H1 (cell line): ENCODE measurements around the gene NCAM1. TPM values are rescaled to one million over a fixed set of nuclear protein-coding genes. Genes with fewer than 3 reads are reported as not detected.

ENCODE experiments used
- CTCF ChIA-PET: fragments of 300-600 bp; sonication (Branson Sonifier 250); formaldehyde crosslinking; loops from one replicate; lab custom pipeline; 2021; ENCODE audit not compliant: partially characterized antibody; lab: Charles Lee
- POLR2A ChIA-PET: fragments of 300-600 bp; sonication (Branson Sonifier 250); formaldehyde crosslinking; loops from one replicate; lab custom pipeline; 2021; ENCODE audit warnings: inconsistent platforms; ENCODE audit not compliant: partially characterized antibody; lab: Charles Lee
- DNase-seq, 2 experiments: peaks; one replicate each; pipeline versions ENCODE4 v3.0.0 to v3.0.0-alpha.2; 2010 to 2022; ENCODE audit warnings: low spot score in 2 of 2, low read depth in 1 of 2, mixed read lengths in 1 of 2
- FAIRE-seq: peaks from 2 replicates; lab custom pipeline; 2011; peaks lifted over from hg19 to GRCh38; lab: Jason Lieb, UNC
- H2AFZ ChIP-seq: 2 replicates; pipeline ENCODE4 v1.8.1; 2012; ENCODE audit warnings: low read length, inconsistent platforms
- H2AK5ac ChIP-seq: 2 replicates; pipeline ENCODE4 v1.6.1; 2013; ENCODE audit warnings: low read depth, low read length
- H2BK120ac ChIP-seq: replicated peaks from 2 replicates; pipeline ENCODE3; 2013; ENCODE audit warnings: low read depth, low read length, inconsistent platforms
- H2BK12ac ChIP-seq: 2 replicates; pipeline ENCODE4 v1.6.1; 2013; ENCODE audit warnings: low read depth, low read length
- H2BK15ac ChIP-seq: 2 replicates; pipeline ENCODE4 v1.6.1; 2013; ENCODE audit warnings: low read length
- H2BK20ac ChIP-seq: 2 replicates; pipeline ENCODE4 v1.6.1; 2013; ENCODE audit warnings: low read length
- H2BK5ac ChIP-seq: 2 replicates; pipeline ENCODE4 v1.6.1; 2013; ENCODE audit warnings: low read depth, low read length
- H3K14ac ChIP-seq: 2 replicates; pipeline ENCODE4 v1.6.1; 2013; ENCODE audit warnings: inconsistent platforms; ENCODE audit not compliant: insufficient read length
- H3K18ac ChIP-seq: 2 replicates; pipeline ENCODE4 v1.6.1; 2013; ENCODE audit warnings: low read length; ENCODE audit errors: extremely low read depth
- H3K23ac ChIP-seq: 2 replicates; pipeline ENCODE4 v1.6.1; 2013; ENCODE audit warnings: inconsistent platforms; ENCODE audit not compliant: insufficient read length
- H3K23me2 ChIP-seq: 2 replicates; pipeline ENCODE4 v1.6.1; 2013; ENCODE audit warnings: low read depth, low read length
- H3K27ac ChIP-seq: 2 replicates; pipeline ENCODE4 v1.6.1; 2011; ENCODE audit warnings: low read depth, low read length, inconsistent platforms
- H3K27me3 ChIP-seq, 4 experiments: replicated peaks in 1 of 4; 1 replicate in 1 of 4; 2 replicates in 3 of 4; pipeline versions ENCODE4 v1.6.1 to v1.8.1; 2011 to 2013; ENCODE audit warnings: low read length in 3 of 4, mild to moderate bottlenecking in 3 of 4, inconsistent platforms in 2 of 4, mixed read lengths in 2 of 4, moderate library complexity in 1 of 4; ENCODE audit not compliant: control insufficient read depth in 3 of 4, insufficient read depth in 3 of 4; ENCODE audit errors: extremely low read depth in 1 of 4
- H3K36me3 ChIP-seq, 4 experiments: 2 replicates each; pipeline versions ENCODE4 v1.6.1 to v1.8.1; 2011 to 2013; ENCODE audit warnings: mild to moderate bottlenecking in 4 of 4, low read length in 3 of 4, moderate library complexity in 2 of 4, control low read depth in 1 of 4, inconsistent platforms in 1 of 4; ENCODE audit not compliant: insufficient read depth in 4 of 4, control insufficient read depth in 2 of 4
- H3K4ac ChIP-seq: replicated peaks from 2 replicates; pipeline ENCODE3; 2013; ENCODE audit warnings: low read length, low read depth, mixed read lengths, inconsistent platforms; ENCODE audit not compliant: insufficient read length
- H3K4me1 ChIP-seq, 4 experiments: replicated peaks in 1 of 4; 1 replicate in 1 of 4; 2 replicates in 3 of 4; pipeline versions ENCODE4 v1.6.1 to v1.8.1; 2011 to 2013; ENCODE audit warnings: low read length in 3 of 4, inconsistent platforms in 2 of 4, mixed read lengths in 1 of 4; ENCODE audit not compliant: insufficient read depth in 4 of 4, control insufficient read depth in 3 of 4
- H3K4me2 ChIP-seq, 2 experiments: 2 replicates each; pipeline versions ENCODE4 v1.6.1 to v1.8.1; 2011 to 2013; ENCODE audit warnings: low read depth in 2 of 2, low read length in 2 of 2, control low read depth in 1 of 2, inconsistent platforms in 1 of 2, mild to moderate bottlenecking in 1 of 2; ENCODE audit not compliant: insufficient read depth in 1 of 2
- H3K4me3 ChIP-seq, 4 experiments: fragments of 200-600, 300-600 bp in 1 of 4; sonication (generic), shearing (Covaris generic), sonication (Bioruptor Twin) in 1 of 4; 2 replicates each; pipeline versions ENCODE4 v1.5.1 to v1.8.1; 2011 to 2016; ENCODE audit warnings: low read length in 4 of 4, low read depth in 3 of 4, control low read depth in 2 of 4, inconsistent platforms in 2 of 4, mild to moderate bottlenecking in 2 of 4, mixed read lengths in 1 of 4, moderate library complexity in 1 of 4; ENCODE audit not compliant: insufficient read depth in 2 of 4; ENCODE audit errors: extremely low read depth in 1 of 4
- H3K56ac ChIP-seq: replicated peaks from 2 replicates; pipeline ENCODE3; 2013; ENCODE audit warnings: low read depth, mild to moderate bottlenecking, mixed read lengths, low read length, inconsistent platforms; ENCODE audit not compliant: insufficient read length
- H3K79me1 ChIP-seq: 2 replicates; pipeline ENCODE4 v1.6.1; 2013; ENCODE audit warnings: low read depth, low read length, control low read depth
- H3K79me2 ChIP-seq, 2 experiments: 2 replicates each; pipeline versions ENCODE4 v1.6.1 to v1.8.1; 2012 to 2013; ENCODE audit warnings: low read length in 2 of 2, mild to moderate bottlenecking in 2 of 2, inconsistent platforms in 1 of 2; ENCODE audit not compliant: insufficient read depth in 2 of 2, control insufficient read depth in 1 of 2
- H3K9ac ChIP-seq, 4 experiments: replicated peaks in 1 of 4; 1 replicate in 1 of 4; 2 replicates in 3 of 4; pipeline versions ENCODE4 v1.6.1 to v1.8.1; 2011 to 2013; ENCODE audit warnings: low read depth in 3 of 4, low read length in 3 of 4, control low read depth in 2 of 4, mild to moderate bottlenecking in 2 of 4, moderate library complexity in 2 of 4, inconsistent platforms in 1 of 4; ENCODE audit errors: extremely low read depth in 1 of 4
- H3K9me3 ChIP-seq, 2 experiments: 2 replicates each; pipeline versions ENCODE4 v1.6.1 to v1.8.1; 2012 to 2013; ENCODE audit warnings: mild to moderate bottlenecking in 2 of 2, moderate library complexity in 2 of 2, control low read depth in 1 of 2, inconsistent platforms in 1 of 2, low read depth in 1 of 2, low read length in 1 of 2, mixed read lengths in 1 of 2; ENCODE audit not compliant: insufficient read depth in 2 of 2
- H4K20me1 ChIP-seq, 2 experiments: replicated peaks in 1 of 2; 2 replicates each; pipeline versions ENCODE3 to v1.8.1; 2011 to 2013; ENCODE audit warnings: inconsistent platforms in 2 of 2, low read length in 2 of 2, mild to moderate bottlenecking in 1 of 2; ENCODE audit not compliant: insufficient read depth in 2 of 2, control insufficient read depth in 1 of 2
- H4K5ac ChIP-seq: 2 replicates; pipeline ENCODE4 v1.6.1; 2013; ENCODE audit warnings: low read length, low read depth, mixed read lengths, inconsistent platforms; ENCODE audit not compliant: insufficient read length
- H4K8ac ChIP-seq: 2 replicates; pipeline ENCODE4 v1.8.0; 2013; ENCODE audit warnings: mild to moderate bottlenecking, moderate library complexity, low read length, inconsistent platforms; ENCODE audit not compliant: insufficient read depth; ENCODE audit errors: extremely low read depth
- H4K91ac ChIP-seq: replicated peaks from 2 replicates; pipeline ENCODE3; 2013; ENCODE audit warnings: low read length, mixed read lengths, inconsistent platforms; ENCODE audit not compliant: insufficient read length
- ATF3 ChIP-seq: IDR thresholded peaks from 2 replicates; pipeline ENCODE4 v1.6.1; 2011; ENCODE audit warnings: low read depth, mild to moderate bottlenecking, low read length; ENCODE audit not compliant: insufficient read depth
- MAX ChIP-seq: IDR thresholded peaks from 2 replicates; pipeline ENCODE4 v1.6.1; 2012; ENCODE audit warnings: inconsistent platforms
- TCF12 ChIP-seq: IDR thresholded peaks from 2 replicates; pipeline ENCODE4 v1.6.1; 2011; ENCODE audit warnings: low read depth, mild to moderate bottlenecking, low read length
- WGBS, 2 experiments: shearing (Covaris generic) in 1 of 2; methylation state at CpG; one replicate each; pipeline versions ENCODE4 v1.1.6 to v1.1.7; 2013 to 2015; ENCODE audit warnings: low lambda C conversion rate in 2 of 2, mixed read lengths in 2 of 2, inconsistent platforms in 1 of 2, low coverage in 1 of 2, missing lambda C conversion rate in 1 of 2; ENCODE audit not compliant: insufficient replicate concordance in 2 of 2, insufficient coverage in 1 of 2, insufficient read length in 1 of 2; ENCODE audit errors: extremely low coverage in 1 of 2, missing lambda C conversion rate in 1 of 2; 5-methylcytosine and 5-hydroxymethylcytosine counted together
- polyA plus RNA-seq, 7 experiments: library from polyadenylated mRNA; depleted of rRNA in 3 of 7; stranded (reverse) in 5 of 7; unstranded in 2 of 7; fragments of >200 nt in 5 of 7; fragments of 200-250 nt in 2 of 7; gene quantifications; 1 replicate in 5 of 7; 2 replicates in 1 of 7; 4 replicates in 1 of 7; pipeline versions ENCODE4 v1.2.1 to v1.2.3, GENCODE V29; 2011 to 2013; ENCODE audit warnings: missing spikeins in 2 of 7, mixed read lengths in 2 of 7
- total RNA-seq: library from RNA; stranded (reverse); fragmentation: NEBNext Ultra II Directional; extraction: Animal tissue kit (Norgen Biotek cat#: 25700); gene quantifications from 2 replicates; pipeline ENCODE4 v1.2.1, GENCODE V29; 2021

The NCAM1 gene
- total and polyA plus RNA-seq, 2 of the 8 experiments (the other 6 are each of a cell fraction or from before 2014, with no cell fraction given), result 3.1 to 4.3 TPM

GRCh38 chr11:113272927-113273615, 311.9 kb downstream of the NCAM1 start:
- H3K56ac ChIP-seq, result no peak overlapping the region
- POLR2A ChIA-PET, result no interaction called here
- no peak overlapping the region for H4K91ac ChIP-seq
- H3K4me1 ChIP-seq, result no peaks in the 10 kb centered on the region
- no peaks in the 10 kb centered on the region for H3K23me2 ChIP-seq
- no peaks in the 10 kb centered on the region for H3K36me3 ChIP-seq
- H2BK15ac ChIP-seq, result no peak overlapping the region
- no peak for FAIRE-seq
- no peak for DNase-seq
- H3K23ac ChIP-seq, result no peak overlapping the region
- CTCF ChIA-PET, result interaction anchor here (0.8 to 3.9 kb wide), 10 partner anchors 8 to 986 kb away, joined by 3 to 15 read pairs (median 6); no protein-coding TSS in a partner anchor
- H3K9ac ChIP-seq, result no peak overlapping the region
- no peak overlapping the region for H3K14ac ChIP-seq
- H2BK120ac ChIP-seq, result no peak overlapping the region
- no peaks in the 10 kb centered on the region for H4K20me1 ChIP-seq
- TF ChIP-seq TCF12 (no peak), ATF3 (no peak), MAX (no peak)
- no peaks in the 10 kb centered on the region for H3K9me3 ChIP-seq
- H3K4me3 ChIP-seq, result no peak overlapping the region
- H2AFZ ChIP-seq, result no peak overlapping the region
- no peak overlapping the region for H3K4me2 ChIP-seq
- H3K79me1 ChIP-seq, result no peaks in the 10 kb centered on the region
- H2BK20ac ChIP-seq, result no peak overlapping the region
- H4K8ac ChIP-seq, result no peak overlapping the region
- 91% methylated on average over 28 of the region's 34 CpGs; no CpG with 5 or more reads in 1 of the 2 experiments for WGBS, 2 experiments
- no peaks in the 10 kb centered on the region for H3K27me3 ChIP-seq
- H4K5ac ChIP-seq, result no peak overlapping the region
- peak overlapping the region; percentile 75; the same call in 1 of the 2 replicates for H2BK12ac ChIP-seq
- no peak overlapping the region for H3K27ac ChIP-seq
- no peak overlapping the region for H3K4ac ChIP-seq
- no peaks in the 10 kb centered on the region for H3K79me2 ChIP-seq
- no peak overlapping the region for H2BK5ac ChIP-seq
- no peak overlapping the region for H3K18ac ChIP-seq
- no peak overlapping the region for H2AK5ac ChIP-seq
